C4-2B (cell line): ENCODE results near the gene CTIF.

Experiments used
- CTCF ChIP-seq: fragments of 450-650 bp; conservative IDR thresholded peaks from 2 replicates; pipeline ENCODE4 v1.5.1; 2017; ENCODE audit warnings: mild to moderate bottlenecking
- ZFX ChIP-seq: fragments of 450-650 bp; IDR thresholded peaks from 2 replicates; pipeline ENCODE4 v1.6.1; 2017

GRCh38 chr18:48852794-48853193 lies 314.0 kb downstream of the CTIF start:
- no peak for TF ChIP-seq CTCF
- TF ChIP-seq ZFX: no peak
